Thoracic aorta (tissue), 2 donors: Measurements from ENCODE around the gene SLC25A27. TPM values are rescaled to one million over a fixed set of nuclear protein-coding genes. Genes with fewer than 3 reads are reported as not detected.

Experiments
- ATAC-seq: fragments of 150-250 bp; one replicate; pipeline ENCODE4 v1.8.0; 2017; ENCODE audit warnings: low read depth; ENCODE audit not compliant: insufficient number of reproducible peaks, low FRiP score
- DNase-seq: peaks from one replicate; pipeline ENCODE4 v3.0.0-alpha.2; 2020; ENCODE audit warnings: low spot score
- H3K27ac ChIP-seq, 2 donors: fragments of 200-600 bp; sonication (generic); 1 replicate in 1 of 2; 2 replicates in 1 of 2; pipeline ENCODE4 v1.5.1; 2016; ENCODE audit warnings: mild to moderate bottlenecking in 2 of 2, moderate library complexity in 2 of 2
- H3K27me3 ChIP-seq: fragments of 200-600 bp; sonication (generic); replicated peaks from 2 replicates; pipeline ENCODE4 v1.6.0; 2016; ENCODE audit warnings: mild to moderate bottlenecking; ENCODE audit not compliant: insufficient read depth
- H3K36me3 ChIP-seq: fragments of 200-600 bp; sonication (generic); one replicate; pipeline ENCODE4 v1.5.1; 2016
- H3K4me1 ChIP-seq, 2 donors: fragments of 200-600 bp; sonication (generic); 1 replicate in 1 of 2; 2 replicates in 1 of 2; pipeline versions ENCODE4 v1.5.1 to v1.6.0; 2016; ENCODE audit warnings: low read depth in 2 of 2, mild to moderate bottlenecking in 1 of 2; ENCODE audit not compliant: control insufficient read depth in 1 of 2
- H3K4me3 ChIP-seq: fragments of 200-600 bp; sonication (generic); 2 replicates; pipeline ENCODE4 v1.5.1; 2016; ENCODE audit warnings: mild to moderate bottlenecking
- H3K9me3 ChIP-seq: fragments of 200-600 bp; sonication (generic); 2 replicates; pipeline ENCODE4 v1.5.1; 2016
- CTCF ChIP-seq: fragments of 200-600 bp; sonication (generic); IDR thresholded peaks from one replicate; pipeline ENCODE4 v1.5.1; 2019; ENCODE audit warnings: antibody characterized with exemption
- total RNA-seq, 2 donors: library from RNA; depleted of rRNA; stranded (reverse); fragments of >200 nt; gene quantifications; one replicate each; pipeline versions ENCODE4 v1.1.0 to v1.2.3, GENCODE V29; 2016

The SLC25A27 gene
- total RNA-seq, 2 donors from 2014 or later: 44.4 to 52.8 TPM

- Histone ChIP-seq H3K9me3 (no peaks in the 10 kb centered on the region), H3K27me3 (no peaks in the 10 kb centered on the region), H3K27ac (no peak overlapping the region), H3K36me3 (no peaks in the 10 kb centered on the region), H3K4me1 (peaks cover 0 to 4% of the 10 kb centered on the region in 2 donors), H3K4me3 (no peak overlapping the region)
- ATAC-seq (no peak), DNase-seq (no peak)
- TF ChIP-seq CTCF: no peak
Observed at GRCh38 chr6:46628976-46629375, 23.8 kb upstream of the SLC25A27 start.

- no peak for TF ChIP-seq CTCF
- H3K27ac ChIP-seq: no peak overlapping the region
Observed at GRCh38 chr6:46629691-46630090, 23.1 kb upstream of the SLC25A27 start.

GRCh38 chr6:46632053-46632452 is 20.7 kb upstream of the SLC25A27 start:
- no peak overlapping the region for H3K27ac ChIP-seq
- no peaks in the 10 kb centered on the region for H3K9me3 ChIP-seq
- DNase-seq (no peak), ATAC-seq (no peak)
- H3K36me3 ChIP-seq: no peaks in the 10 kb centered on the region
- H3K4me3 ChIP-seq: no peak overlapping the region
- no peak for TF ChIP-seq CTCF
- peaks cover 0 to 4% of the 10 kb centered on the region in 2 donors for H3K4me1 ChIP-seq
- no peaks in the 10 kb centered on the region for H3K27me3 ChIP-seq

More at GRCh38 chr6:46629691-46630090, 23.1 kb upstream of the SLC25A27 start:
- no peaks in the 10 kb centered on the region for H3K36me3 ChIP-seq
- ATAC-seq: no peak
- no peak for DNase-seq
- no peak overlapping the region for H3K4me3 ChIP-seq
- H3K27me3 ChIP-seq: no peaks in the 10 kb centered on the region
- peaks cover 0 to 4% of the 10 kb centered on the region in 2 donors for H3K4me1 ChIP-seq
- H3K9me3 ChIP-seq: no peaks in the 10 kb centered on the region

- Histone ChIP-seq H3K27me3 (no peaks in the 10 kb centered on the region), H3K36me3 (no peaks in the 10 kb centered on the region), H3K4me3 (no peak overlapping the region), H3K4me1 (no peaks in the 10 kb centered on the region), H3K9me3 (no peaks in the 10 kb centered on the region), H3K27ac (no peak overlapping the region)
- ATAC-seq: no peak
- no peak for DNase-seq
- no peak for TF ChIP-seq CTCF
Observed at GRCh38 chr6:46635462-46635861, 17.3 kb upstream of the SLC25A27 start.

- H3K9me3 ChIP-seq: no peaks in the 10 kb centered on the region
Observed at GRCh38 chr6:46637145-46637544, 15.6 kb upstream of the SLC25A27 start.

More at GRCh38 chr6:46637145-46637544, 15.6 kb upstream of the SLC25A27 start:
- DNase-seq: no peak
- Histone ChIP-seq H3K27me3 (no peaks in the 10 kb centered on the region), H3K36me3 (no peaks in the 10 kb centered on the region), H3K4me1 (no peaks in the 10 kb centered on the region), H3K27ac (no peak overlapping the region), H3K4me3 (no peak overlapping the region)
- TF ChIP-seq CTCF: no peak
- ATAC-seq: no peak
